GOT3 (cell line): ENCODE data around the gene SEPTIN8.
A peak's percentile ranks its signal among the peaks of the same experiment; 100 is the strongest.

Experiments used
- DNase-seq: peaks from one replicate; lab custom pipeline; 2025; ENCODE audit warnings: mixed read lengths; lab: John Stamatoyannopoulos, UW

Gene SEPTIN8

DNA sequence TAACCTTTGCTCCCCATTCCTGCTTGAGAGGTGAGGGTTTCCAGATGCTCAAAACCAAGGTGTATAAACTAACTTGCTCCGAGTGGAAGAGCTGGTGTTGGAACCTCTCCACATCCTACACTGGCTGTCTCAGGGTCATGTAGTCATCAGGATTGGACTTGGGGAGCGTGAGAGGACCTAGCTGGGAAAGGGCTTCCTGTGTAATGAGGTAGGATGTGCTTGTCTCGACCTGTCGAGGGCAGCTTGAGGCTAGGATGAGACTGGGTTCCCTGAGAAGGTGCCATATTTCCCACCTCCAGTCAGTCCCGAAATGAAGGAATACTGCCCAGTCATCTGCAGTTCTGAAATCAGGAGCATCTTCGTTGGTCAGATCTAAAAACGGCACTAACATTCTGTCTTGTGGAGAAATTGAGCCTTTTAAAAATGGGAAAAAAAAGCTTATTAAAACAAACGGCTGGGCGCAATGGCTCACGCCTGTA lies 28.5 kb downstream of the SEPTIN8 start:
- DNase-seq = no peak

DNA sequence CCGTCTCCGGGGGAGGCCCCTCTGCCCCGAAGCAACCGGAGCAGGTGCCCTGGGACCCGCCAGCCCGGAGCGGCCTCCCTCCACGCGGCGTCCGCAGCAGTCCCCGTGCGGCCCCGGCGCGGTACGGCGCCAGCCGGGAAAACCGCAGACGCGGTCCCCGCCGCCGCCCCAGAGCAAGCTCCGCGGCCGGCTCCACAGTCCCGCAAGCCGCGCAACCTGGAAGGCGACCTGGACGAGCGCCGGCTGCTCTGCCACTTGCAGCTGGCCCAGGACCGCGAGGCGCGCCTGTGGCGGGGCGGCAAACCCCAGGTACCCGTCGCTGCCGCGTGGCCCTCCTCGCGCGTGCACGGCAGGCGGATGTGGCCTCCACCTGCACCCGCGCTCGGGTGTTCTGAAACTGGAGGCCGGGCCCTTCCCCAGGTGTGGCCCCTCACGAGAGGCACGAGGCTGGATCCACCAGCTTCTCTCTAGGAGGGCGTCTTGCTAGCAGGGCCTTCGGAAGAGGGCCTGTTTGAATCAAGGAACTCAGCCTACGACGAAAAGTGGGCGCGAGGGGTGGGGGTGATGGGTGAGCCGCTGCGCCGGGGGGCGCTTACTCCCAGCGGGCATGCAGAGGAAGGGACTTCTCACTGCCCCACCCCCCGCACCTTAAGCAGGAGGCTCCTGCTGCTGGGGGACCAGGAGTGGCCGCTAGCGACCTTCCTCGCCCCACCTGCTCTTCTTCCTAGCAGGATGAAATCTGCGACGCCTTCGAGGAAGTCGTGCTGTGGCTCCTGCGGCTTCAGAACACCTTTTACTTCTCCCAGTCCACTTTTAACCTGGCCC lies 29.2 kb downstream of the SEPTIN8 start:
- DNase-seq = no peak

DNA sequence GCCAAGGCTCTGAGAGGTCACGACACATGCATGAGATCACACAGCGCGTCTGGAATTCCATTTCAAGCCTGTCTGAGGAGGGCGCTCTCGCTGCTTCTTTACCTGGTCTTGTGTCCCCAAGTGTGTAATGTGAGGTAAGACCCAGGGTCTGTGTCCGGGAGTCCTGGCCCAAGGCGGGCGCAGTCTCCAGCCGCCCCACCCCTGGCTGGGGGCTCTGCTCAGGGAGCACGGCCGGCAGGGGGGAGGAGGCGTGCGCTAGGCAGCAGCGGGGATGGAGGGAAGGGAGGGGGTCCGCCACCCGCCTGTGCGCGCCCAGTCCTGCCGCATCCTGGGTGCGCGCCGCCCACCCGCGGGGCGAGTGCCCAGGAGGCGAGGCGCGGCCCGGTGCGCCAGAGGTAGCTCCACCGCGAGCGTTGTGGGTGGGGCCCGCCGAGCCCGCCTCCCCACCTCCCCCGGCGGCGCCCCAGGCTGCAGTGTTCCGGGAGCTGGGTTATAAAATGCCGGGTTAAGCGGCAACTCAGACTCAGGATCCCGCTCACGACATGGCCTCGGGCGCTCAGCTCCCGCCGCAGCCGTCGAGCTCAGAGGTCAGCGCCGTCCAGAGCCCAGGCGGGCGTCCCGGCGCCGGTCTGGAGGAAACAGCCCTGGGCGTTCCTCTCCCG lies 30.0 kb downstream of the SEPTIN8 start, which contains the start of gene CCNI2:
Gene CCNI2 (plus strand): TSS at position 473 of the 662 bp plus-strand sequence. CDS start 70 bp downstream, at position 543.
- no peak for DNase-seq

- DNase-seq = no peak
These were observed 30.5 kb downstream of the SEPTIN8 start for GRCh38 chr5:132746592-132746953.

DNA sequence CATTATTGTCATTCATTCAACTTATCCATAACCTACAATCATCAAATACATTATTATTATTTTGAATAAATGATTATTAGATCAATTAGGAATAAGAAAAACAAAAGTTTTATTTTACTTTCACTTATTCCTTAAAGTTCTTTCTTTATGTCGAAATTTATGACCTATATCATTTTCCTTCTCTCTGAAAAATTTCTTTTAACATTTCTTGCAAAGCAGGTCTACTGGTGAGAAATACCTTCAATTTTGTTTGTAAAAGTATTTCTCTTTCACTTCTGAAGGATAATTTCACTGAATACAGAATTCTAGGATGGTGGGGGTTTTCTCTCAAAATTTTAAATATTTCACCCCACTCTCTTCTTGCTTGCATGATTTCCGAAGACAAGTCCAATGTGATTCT lies 32.4 kb downstream of the SEPTIN8 start:
- no peak for DNase-seq

- DNase-seq = no peak
These were observed 34.4 kb downstream of the SEPTIN8 start for GRCh38 chr5:132742626-132743025.

GRCh38 chr5:132742158-132742557 lies 34.9 kb downstream of the SEPTIN8 start:
- DNase-seq = no peak

DNA sequence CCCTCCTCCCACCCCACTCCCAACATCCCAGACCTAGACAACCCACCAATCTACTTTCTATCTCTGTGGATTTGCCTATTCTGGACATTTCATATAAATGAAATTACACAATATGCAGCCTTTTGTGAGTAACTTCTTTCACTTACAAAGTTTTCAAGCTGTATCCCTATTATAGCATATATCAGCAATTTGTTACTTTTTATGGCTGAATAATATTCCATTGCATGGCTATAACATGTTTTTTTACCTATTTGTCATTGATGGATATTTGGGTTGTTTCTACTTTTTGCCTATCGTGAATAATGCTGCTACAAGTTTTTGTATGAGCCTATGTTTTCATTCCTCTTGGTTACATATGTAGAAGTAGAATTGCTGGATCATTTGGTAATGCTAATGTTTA lies 37.8 kb downstream of the SEPTIN8 start:
- no peak for DNase-seq

DNA sequence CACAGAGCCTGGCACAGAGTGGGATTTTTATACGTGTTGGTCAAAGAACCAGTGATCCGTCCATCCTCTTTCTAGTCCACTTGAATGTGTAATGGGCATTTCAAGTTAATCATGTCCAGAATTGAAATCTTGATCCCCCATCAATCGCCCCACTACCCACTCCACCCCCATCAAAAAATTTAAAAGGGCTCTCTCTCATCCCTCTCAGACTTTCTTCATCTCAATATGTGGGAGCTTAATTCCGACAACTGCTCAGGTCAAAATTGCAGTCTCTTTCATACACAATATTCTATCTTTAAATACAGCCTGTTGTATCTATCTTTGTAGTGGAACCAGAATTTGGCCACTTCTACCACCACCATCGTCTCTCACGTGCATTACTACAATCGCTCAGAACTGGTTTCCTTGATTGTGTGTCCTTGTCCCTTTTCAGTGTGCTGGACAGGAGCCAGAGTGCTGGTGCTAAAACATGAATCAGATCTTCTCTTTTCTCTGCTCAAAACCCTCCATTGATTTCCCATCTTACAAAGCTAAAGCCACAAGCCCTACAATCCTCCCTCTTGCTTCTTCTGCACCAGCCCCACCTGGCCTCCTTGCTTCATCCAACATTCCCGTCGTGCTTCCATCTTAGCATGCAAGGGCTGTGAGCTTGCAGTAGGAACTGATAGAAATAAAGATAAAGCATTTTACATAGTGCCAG lies 38.9 kb downstream of the SEPTIN8 start:
- DNase-seq = no peak

- DNase-seq = peak; percentile 95
These were observed 39.9 kb downstream of the SEPTIN8 start, which contains the start of gene KIF3A for GRCh38 chr5:132736853-132737833. TSS of gene KIF3A (minus strand) at chr5:132737546. CDS start at chr5:132737419, 127 bp downstream.

DNA sequence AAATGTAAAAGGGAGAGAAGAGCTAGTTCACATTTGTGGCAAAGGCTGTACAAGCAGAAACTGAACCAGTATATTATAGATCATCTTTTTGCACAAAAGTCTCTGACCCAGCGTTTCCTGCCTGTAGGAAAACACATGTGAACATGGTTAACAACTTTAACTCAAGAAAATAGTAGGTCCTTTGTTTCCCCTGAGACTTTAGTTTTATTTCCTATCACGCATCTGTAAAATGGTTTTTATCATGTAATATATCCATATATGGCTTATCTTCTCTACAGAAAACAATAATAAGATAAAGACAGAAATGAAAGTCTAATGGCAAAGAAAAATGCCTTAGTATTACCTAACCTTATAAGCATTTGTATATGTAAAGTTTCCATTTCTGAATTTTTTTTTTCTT lies 42.4 kb downstream of the SEPTIN8 start:
- DNase-seq = no peak

DNA sequence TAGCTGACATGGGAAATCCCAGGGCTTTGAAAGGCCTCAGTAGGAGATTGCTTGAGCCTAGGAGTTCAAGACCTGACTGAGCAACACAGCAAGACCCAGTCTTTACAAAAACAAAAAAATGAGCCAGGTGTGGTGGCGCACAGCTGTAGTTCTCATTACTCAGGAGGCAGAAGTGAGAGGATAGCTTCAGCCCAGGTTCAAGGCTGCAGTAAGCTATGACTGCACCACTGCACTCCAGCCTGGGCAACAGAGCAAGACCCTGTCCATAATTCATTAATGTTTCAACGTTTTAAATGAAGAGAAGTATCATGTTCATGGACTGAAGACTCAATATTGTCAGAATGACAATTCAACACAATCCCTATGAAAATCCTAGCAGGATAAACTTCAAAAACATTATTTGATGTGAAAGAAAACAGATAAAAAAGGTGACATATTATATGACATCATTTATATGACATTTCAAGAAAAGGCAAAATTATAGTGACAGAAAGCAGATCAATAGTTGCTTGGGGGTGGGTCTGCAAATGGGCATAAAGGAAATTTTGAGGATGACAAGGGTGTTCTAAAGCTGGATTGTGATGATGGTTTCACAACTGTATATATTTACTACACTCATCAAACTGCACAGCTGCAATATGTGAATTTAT lies 43.4 kb downstream of the SEPTIN8 start:
- no peak for DNase-seq

GRCh38 chr5:132729896-132730295 lies 47.1 kb downstream of the SEPTIN8 start:
- DNase-seq = no peak

DNA sequence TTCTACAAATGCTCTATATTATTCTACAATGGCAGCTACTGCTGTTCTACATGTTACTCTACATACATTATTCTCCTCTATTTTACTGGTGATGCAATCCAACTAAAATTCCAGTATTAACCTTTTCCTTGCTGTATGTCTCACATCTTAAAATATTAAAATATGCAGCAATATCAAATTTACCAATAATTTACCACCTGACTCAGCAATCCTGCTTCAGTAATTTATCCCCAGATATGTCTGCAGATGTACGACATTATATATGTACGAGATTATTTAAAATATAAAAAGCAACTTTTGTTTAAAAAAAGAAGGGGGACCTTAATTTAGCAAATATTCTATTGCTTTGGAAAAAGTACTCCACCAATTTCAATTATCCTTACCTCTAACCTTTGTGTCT lies 51.3 kb downstream of the SEPTIN8 start:
- no peak for DNase-seq

- DNase-seq = no peak
These were observed 58.3 kb downstream of the SEPTIN8 start for GRCh38 chr5:132718544-132719312.

DNA sequence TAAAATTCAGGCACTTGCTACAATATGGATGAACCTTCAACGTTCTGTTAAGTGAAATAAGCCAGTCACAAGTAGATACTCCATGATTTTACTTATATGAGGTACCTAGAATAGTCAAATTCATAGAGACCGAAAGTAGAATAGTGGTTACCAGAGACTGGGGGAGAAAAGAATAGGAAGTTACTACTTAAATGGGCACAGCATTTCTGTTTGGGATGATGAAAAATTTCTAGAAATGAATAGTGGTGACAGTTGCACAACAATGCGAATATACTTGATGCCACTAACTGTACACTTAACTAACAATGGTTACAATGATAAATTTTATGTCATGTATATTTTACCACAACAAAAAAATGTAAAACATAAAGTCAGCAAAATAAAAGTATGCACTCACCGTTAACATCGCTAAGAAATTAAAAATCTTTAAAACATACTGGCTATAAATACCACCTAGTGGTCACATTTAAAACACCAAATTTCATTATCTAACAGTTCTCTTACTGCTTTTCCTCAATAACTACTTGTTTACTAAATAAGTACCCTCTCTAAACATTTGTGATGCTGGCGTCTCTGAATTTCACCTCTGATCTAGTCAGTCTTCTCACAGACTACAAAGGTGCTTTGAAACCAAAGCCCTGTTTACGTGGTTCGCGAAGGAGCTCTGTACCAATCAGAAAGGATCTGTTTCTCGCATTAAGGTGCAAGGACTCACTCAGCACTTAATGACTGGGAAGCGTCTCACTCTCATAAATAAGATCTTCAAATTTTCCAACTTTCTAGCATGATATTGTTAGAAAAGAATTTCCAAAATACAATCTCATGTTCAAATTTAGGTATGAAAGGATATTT lies 62.4 kb downstream of the SEPTIN8 start:
- DNase-seq = no peak

- no peak for DNase-seq
These were observed 68.4 kb downstream of the SEPTIN8 start for GRCh38 chr5:132708645-132709044.

DNA sequence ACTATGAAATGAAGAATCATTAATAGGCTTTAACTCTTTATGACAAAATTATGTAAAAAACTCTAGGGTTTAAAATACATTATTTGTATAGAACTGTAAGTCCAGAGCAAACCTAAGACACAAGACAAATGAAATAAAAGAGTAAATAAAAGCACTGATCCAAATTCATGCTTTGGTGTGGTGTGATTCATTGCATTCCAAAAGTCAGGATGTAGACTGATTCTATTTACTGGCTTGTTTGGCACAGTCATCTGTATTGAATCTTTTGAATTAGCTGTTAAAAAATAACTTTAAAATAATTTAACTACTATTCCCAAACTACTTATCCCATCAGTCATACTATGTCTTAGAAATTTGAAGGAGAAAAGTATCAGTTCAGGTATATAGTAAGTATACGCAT lies 72.2 kb downstream of the SEPTIN8 start:
- DNase-seq = no peak
